GM12864 (cell line): Measurements from ENCODE around the gene PFDN5.

Experiments used
- DNase-seq: peaks from one replicate; pipeline ENCODE4 v3.0.0-alpha.2; 2011; ENCODE audit warnings: low read depth
- H3K4me3 ChIP-seq: 2 replicates; pipeline ENCODE4 v1.5.1; 2011; ENCODE audit warnings: mild to moderate bottlenecking, low read depth, low read length, control low read depth
- CTCF ChIP-seq: IDR thresholded peaks from 2 replicates; pipeline ENCODE4 v1.5.1; 2011; ENCODE audit warnings: low read depth, mild to moderate bottlenecking, moderate library complexity, low read length, control low read depth, inconsistent platforms; ENCODE audit errors: missing control alignments

Gene PFDN5

GRCh38 chr12:53336181-53336681 is 40.9 kb downstream of the PFDN5 start, which contains the start of gene SP7:
SP7 (minus strand) TSS chr12:53336354; CDS start chr12:53335646, 708 bp downstream.
- DNase-seq, result no peak
- H3K4me3 ChIP-seq, result no peak within 1 kb of the TSS
- no peak for TF ChIP-seq CTCF

GRCh38 chr12:53338017-53338416 is 42.7 kb downstream of the PFDN5 start:
- no peak for TF ChIP-seq CTCF
- H3K4me3 ChIP-seq, result no peak overlapping the region
- DNase-seq, result no peak

GRCh38 chr12:53338916-53339315 is 43.6 kb downstream of the PFDN5 start:
- DNase-seq, result no peak
- no peak for TF ChIP-seq CTCF
- no peak overlapping the region for H3K4me3 ChIP-seq

GRCh38 chr12:53340398-53340797 is 45.1 kb downstream of the PFDN5 start:
- no peak for DNase-seq
- no peak for TF ChIP-seq CTCF
- H3K4me3 ChIP-seq, result no peak overlapping the region

GRCh38 chr12:53343449-53343848 is 48.1 kb downstream of the PFDN5 start:
- TF ChIP-seq CTCF, result no peak
- no peak overlapping the region for H3K4me3 ChIP-seq
- no peak for DNase-seq

GRCh38 chr12:53343969-53344368 is 48.6 kb downstream of the PFDN5 start:
- no peak for DNase-seq
- H3K4me3 ChIP-seq, result no peak overlapping the region
- TF ChIP-seq CTCF, result no peak

GRCh38 chr12:53344487-53344823 is 49.1 kb downstream of the PFDN5 start:
- H3K4me3 ChIP-seq, result no peak overlapping the region

More at GRCh38 chr12:53344487-53344823, 49.1 kb downstream of the PFDN5 start:
- DNase-seq, result no peak
- no peak for TF ChIP-seq CTCF
